Bronchus fibroblast of lung (primary cell): ENCODE results near the gene CISD3. TPM values are rescaled to one million over a fixed set of nuclear protein-coding genes. Genes with fewer than 3 reads are reported as not detected.

Source experiments
- total RNA-seq: library from RNA; depleted of rRNA; stranded (reverse); fragments of >200 nt; gene quantifications from 2 replicates; pipeline ENCODE4 v1.2.3, GENCODE V29; 2015

Gene CISD3, protein sequence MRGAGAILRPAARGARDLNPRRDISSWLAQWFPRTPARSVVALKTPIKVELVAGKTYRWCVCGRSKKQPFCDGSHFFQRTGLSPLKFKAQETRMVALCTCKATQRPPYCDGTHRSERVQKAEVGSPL
- 15.1 and 15.6 TPM in 2 replicates for total RNA-seq

DNA sequence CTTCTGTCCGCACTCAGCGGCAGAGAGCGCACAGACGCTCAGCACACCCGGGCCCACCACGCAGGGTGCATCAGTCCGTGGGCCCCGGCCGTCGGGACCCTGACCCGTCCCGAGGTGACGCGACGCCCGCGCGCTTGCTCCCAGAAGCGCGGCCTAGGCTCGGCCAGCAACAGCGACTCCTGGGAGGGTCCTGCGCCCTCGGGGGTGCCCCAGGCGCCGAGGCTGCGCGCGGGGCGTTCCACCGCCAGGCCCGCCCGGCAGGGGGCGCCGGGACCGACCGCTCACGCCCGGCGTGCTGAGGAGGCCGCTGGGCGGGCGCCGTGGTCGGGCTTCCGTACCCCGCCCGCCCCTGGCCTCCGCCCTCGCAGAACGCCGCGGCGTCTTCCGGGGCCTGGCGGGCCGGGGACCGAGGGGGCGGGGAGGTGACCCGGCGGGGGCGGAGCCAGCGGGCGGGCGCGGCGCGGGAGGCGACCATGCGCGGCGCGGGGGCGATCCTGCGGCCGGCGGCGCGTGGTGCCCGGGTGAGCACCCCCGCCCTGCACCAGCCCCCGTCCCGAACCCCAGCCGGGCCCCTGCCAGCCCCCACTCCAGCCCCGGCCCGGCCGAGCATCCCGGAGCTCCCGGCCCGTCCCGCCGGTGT is at the start of gene CISD3:
TSS of gene CISD3 (plus strand) at position 456 of the 640 bp plus-strand sequence. CDS start at position 474, 18 bp downstream.

DNA sequence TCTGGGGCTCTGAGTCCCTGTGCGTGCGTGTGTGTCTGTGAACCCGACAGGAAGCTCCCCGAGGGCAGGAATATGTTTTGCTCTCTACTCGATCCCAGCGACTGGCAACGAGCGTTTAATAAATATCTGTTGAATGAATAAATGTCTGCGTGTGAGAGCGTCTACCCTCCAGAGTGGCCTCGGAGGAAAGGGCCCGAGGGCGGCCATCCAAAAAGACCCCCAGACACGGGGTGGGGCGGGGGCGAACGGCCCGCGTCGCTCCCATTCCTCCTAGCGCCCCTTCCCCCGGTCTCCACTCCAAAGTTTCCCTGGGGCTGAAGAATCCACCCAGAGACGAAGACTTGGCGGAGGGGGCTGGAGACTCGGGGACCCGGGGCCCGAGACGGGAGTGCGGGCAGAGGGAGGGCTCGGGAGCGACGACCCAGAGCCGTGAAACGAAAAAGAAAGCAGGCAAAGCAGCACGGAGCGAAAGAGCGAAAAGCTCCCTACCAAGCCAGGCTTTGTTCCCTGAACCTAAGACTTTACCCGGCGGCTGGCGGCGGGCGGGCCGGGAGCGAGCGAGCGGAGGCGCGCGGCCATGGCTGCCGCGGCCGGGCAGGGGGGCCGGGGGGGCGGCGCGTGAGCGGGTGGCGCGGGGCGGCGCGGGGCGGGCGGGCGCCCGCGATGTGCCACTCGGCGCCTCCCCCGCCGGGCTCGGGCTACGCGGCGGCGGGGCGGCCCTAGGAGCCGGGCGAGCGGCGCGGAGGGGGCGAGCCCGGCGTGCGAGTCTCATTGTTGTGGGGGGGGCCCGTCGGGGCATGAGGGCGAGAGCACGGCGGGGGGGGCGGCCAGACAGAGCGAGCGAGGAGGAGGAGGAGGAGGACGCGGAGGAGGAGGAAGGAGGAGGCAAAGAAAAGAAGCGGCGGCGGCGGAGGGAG is 25.3 kb upstream of the CISD3 start, which contains the start of gene MLLT6:
TSS of gene MLLT6 (plus strand) at position 668 of the 917 bp plus-strand sequence. CDS start 360 bp downstream, outside the sequence.

DNA sequence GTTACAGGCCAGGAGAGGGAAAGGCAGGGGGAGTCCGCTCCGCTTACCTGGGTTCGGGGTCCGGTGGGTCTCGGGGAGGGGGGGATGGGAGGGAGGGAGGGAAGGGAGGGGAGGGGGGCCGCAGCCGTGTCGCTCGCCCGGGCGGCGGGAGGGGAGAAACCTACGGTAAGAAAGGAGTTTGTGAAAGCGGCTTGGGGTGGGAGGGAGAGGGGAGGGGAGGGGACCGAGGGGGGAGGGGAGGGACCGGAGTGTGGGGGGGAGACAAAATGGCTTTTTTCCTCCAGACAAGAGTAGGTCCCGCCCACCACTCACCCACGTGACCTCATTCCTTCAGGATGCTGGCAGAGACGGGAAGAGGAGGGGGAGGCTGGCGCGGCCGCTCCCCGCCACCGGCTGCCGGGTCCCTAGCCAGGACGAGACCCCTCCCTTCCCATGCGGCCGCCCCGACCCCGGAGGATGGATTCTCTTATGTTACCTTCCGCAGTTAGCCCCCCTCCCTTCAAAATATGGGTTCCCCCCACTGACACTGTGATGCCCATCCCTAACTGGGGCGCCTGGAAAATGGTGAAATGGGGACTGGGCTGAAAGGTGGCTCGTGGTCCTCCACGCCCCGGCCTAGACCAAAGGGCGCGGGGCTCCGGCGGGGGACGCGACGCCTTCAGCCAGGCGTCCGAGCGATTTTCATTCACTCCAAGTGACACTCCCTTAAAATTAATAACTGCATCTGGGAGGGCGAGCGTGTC is 18.2 kb downstream of the CISD3 start, which contains the start of gene PCGF2:
TSS of gene PCGF2 (minus strand) at position 188 of the 743 bp plus-strand sequence. CDS start 7,934 bp downstream, outside the sequence.

DNA sequence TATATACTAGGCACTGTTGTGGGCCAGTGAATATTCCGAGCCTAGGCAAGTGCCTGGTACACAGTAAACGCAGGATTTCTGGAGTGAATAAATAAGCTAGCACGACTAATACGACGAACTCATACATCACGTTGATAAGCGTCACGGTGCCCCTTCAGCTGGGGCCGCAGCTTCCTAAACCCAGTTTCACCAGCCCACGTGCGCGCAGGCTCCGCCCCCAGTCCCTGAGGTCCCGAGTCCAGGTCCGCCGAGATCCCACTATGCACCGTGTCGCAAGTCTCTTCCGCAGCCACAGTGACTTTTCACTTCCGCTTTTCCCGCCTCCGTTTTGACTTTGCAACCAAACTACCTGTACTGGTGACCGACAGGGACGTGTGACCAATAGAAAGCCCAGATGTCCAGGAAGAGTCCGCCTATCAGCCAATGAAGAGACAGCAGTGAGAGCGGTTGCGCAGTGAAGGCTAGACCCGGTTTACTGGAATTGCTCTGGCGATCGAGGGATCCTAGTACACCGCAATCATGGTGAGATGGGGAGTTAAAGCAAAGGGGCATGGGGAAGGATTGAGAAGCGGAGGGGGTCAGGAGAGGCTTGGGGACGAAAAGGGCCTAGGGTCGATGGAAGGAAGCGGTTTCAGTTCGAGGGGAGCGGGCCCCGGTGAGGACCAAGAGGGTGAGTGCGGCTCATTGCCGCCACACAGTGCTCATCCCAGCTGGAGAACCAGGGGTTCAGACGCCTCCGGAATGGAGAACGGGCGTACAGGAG is 22.3 kb downstream of the CISD3 start, which contains the start of gene PSMB3:
TSS of gene PSMB3 (plus strand) at position 434 of the 763 bp plus-strand sequence. CDS start at position 520, 86 bp downstream.

Other genes starting within 250 kb of the CISD3 start
- gene SRCIN1, start 124.4 kb upstream of the CISD3 start, total RNA-seq, result 0.15 TPM in 1 of 2 replicates, not detected in the other
- gene EPOP, start 55.4 kb upstream of the CISD3 start, total RNA-seq, result 0.74 and 1.2 TPM in 2 replicates
- gene MLLT6, start 25.1 kb upstream of the CISD3 start, total RNA-seq, result 19.0 and 19.6 TPM in 2 replicates
- gene PCGF2, start 18.0 kb downstream of the CISD3 start, total RNA-seq, result 2.9 and 3.6 TPM in 2 replicates
- 405 and 439 TPM in 2 replicates for gene PSMB3, start 22.4 kb downstream of the CISD3 start, total RNA-seq
- 43.4 and 46.9 TPM in 2 replicates for gene PIP4K2B, start 69.2 kb downstream of the CISD3 start, total RNA-seq
- gene CWC25, start 95.0 kb downstream of the CISD3 start, total RNA-seq, result 7.6 and 10.0 TPM in 2 replicates
- 1,562 and 1,691 TPM in 2 replicates for gene RPL23, start 123.4 kb downstream of the CISD3 start, total RNA-seq
- gene LASP1, start 139.7 kb downstream of the CISD3 start, total RNA-seq, result 260 and 290 TPM in 2 replicates
- gene FBXO47, start 237.1 kb downstream of the CISD3 start, total RNA-seq, result under 0.01 TPM in 1 of 2 replicates, not detected in the other